ENCODE measurements around the gene REXO5.

The REXO5 gene

GRCh38 chr16:20886320-20886719 is 80.0 kb downstream of the REXO5 start:
- DNase-seq (ENCODE audit: low read depth), result no peak
- H3K4me3 ChIP-seq (ENCODE audit: low read depth, low read length), result no peak overlapping the region
- no peak for TF ChIP-seq CTCF (IDR thresholded peaks at IDR 0.05; ENCODE audit: control insufficient read depth, extremely low read depth, insufficient read depth)

GRCh38 chr16:20887207-20887606 is 80.9 kb downstream of the REXO5 start:
- no peak for TF ChIP-seq CTCF (IDR thresholded peaks at IDR 0.05; ENCODE audit: control insufficient read depth, extremely low read depth, insufficient read depth)
- DNase-seq (ENCODE audit: low read depth), result no peak
- H3K4me3 ChIP-seq (ENCODE audit: low read depth, low read length), result no peak overlapping the region

GRCh38 chr16:20889625-20890275 is 83.4 kb downstream of the REXO5 start:
- DNase-seq (ENCODE audit: low read depth), result no peak
- H3K4me3 ChIP-seq (ENCODE audit: low read depth, low read length), result no peak overlapping the region
- TF ChIP-seq CTCF (IDR thresholded peaks at IDR 0.05; ENCODE audit: control insufficient read depth, extremely low read depth, insufficient read depth), result no peak

DNA sequence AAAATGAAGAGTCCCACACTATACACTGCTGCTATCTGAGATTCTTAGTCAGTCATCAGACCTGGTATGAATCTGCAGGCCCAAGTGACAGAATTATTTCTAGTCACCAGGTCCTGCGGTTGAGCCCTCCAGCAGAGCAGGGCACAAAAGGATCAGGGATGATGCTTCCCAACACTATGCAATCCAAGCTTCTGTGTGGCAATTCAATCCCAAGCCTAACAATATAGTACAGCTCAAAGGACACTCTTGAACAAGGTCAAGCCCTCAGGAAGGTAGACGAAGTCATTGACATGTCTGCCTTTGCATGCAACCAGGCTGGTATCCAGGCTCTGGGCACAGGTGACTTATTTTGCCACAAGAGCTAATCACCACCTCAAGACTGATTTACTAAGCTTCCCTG is 88.1 kb downstream of the REXO5 start:
- DNase-seq (ENCODE audit: low read depth), result no peak
- TF ChIP-seq CTCF (IDR thresholded peaks at IDR 0.05; ENCODE audit: control insufficient read depth, extremely low read depth, insufficient read depth), result no peak
- no peak overlapping the region for H3K4me3 ChIP-seq (ENCODE audit: low read depth, low read length)

GRCh38 chr16:20897253-20897897 is 91.0 kb downstream of the REXO5 start:
- H3K4me3 ChIP-seq (ENCODE audit: low read depth, low read length), result no peak overlapping the region
- DNase-seq (ENCODE audit: low read depth), result no peak
- TF ChIP-seq CTCF (IDR thresholded peaks at IDR 0.05; ENCODE audit: control insufficient read depth, extremely low read depth, insufficient read depth), result no peak

GRCh38 chr16:20897922-20898321 is 91.6 kb downstream of the REXO5 start:
- no peak for TF ChIP-seq CTCF (IDR thresholded peaks at IDR 0.05; ENCODE audit: control insufficient read depth, extremely low read depth, insufficient read depth)
- no peak for DNase-seq (ENCODE audit: low read depth)
- no peak overlapping the region for H3K4me3 ChIP-seq (ENCODE audit: low read depth, low read length)

- no peak for TF ChIP-seq CTCF (IDR thresholded peaks at IDR 0.05; ENCODE audit: control insufficient read depth, extremely low read depth, insufficient read depth)
- no peak for DNase-seq (ENCODE audit: low read depth)
- peak overlapping the region; percentile 86 for H3K4me3 ChIP-seq (ENCODE audit: low read depth, low read length)
These were observed 92.7 kb downstream of the REXO5 start for GRCh38 chr16:20899071-20899470.
